NCI-H1048 (cell line): ENCODE results near the gene OXNAD1.

ENCODE experiments used
- DNase-seq: peaks from one replicate; lab custom pipeline; 2025; lab: John Stamatoyannopoulos, UW

Gene OXNAD1

GRCh38 chr3:16247282-16248061 is 17.5 kb upstream of the OXNAD1 start:
- DNase-seq, result peak; percentile 12

- no peak for DNase-seq
Measured at GRCh38 chr3:16248556-16248955, 16.5 kb upstream of the OXNAD1 start.

- DNase-seq, result no peak
Measured at GRCh38 chr3:16249336-16249735, 15.7 kb upstream of the OXNAD1 start.

GRCh38 chr3:16249886-16250285 is 15.1 kb upstream of the OXNAD1 start:
- DNase-seq, result no peak

- DNase-seq, result no peak
Measured at GRCh38 chr3:16251316-16252085, 13.5 kb upstream of the OXNAD1 start.

GRCh38 chr3:16252243-16252978 is 12.6 kb upstream of the OXNAD1 start:
- peak; percentile 40 for DNase-seq

- DNase-seq, result no peak
Measured at GRCh38 chr3:16252988-16253387, 12.0 kb upstream of the OXNAD1 start.

GRCh38 chr3:16253601-16254000 is 11.4 kb upstream of the OXNAD1 start:
- no peak for DNase-seq

- no peak for DNase-seq
Measured at GRCh38 chr3:16254916-16255315, 10.1 kb upstream of the OXNAD1 start.

- DNase-seq, result no peak
Measured at GRCh38 chr3:16255326-16255725, 9.7 kb upstream of the OXNAD1 start.

- DNase-seq, result no peak
Measured at GRCh38 chr3:16255726-16256125, 9.3 kb upstream of the OXNAD1 start.

- DNase-seq, result no peak
Measured at GRCh38 chr3:16257309-16257708, 7.7 kb upstream of the OXNAD1 start.

- DNase-seq, result no peak
Measured at GRCh38 chr3:16258177-16258576, 6.8 kb upstream of the OXNAD1 start.

GRCh38 chr3:16258866-16259265 is 6.1 kb upstream of the OXNAD1 start:
- no peak for DNase-seq

- no peak for DNase-seq
Measured at GRCh38 chr3:16260046-16260445, 5.0 kb upstream of the OXNAD1 start.

GRCh38 chr3:16262174-16262573 is 2.8 kb upstream of the OXNAD1 start:
- DNase-seq, result no peak

GRCh38 chr3:16264174-16264707 is 771 bp upstream of the OXNAD1 start:
- DNase-seq, result no peak

- DNase-seq, result no peak
Measured at GRCh38 chr3:16265455-16265786, 409 bp downstream of the OXNAD1 start.

- no peak for DNase-seq
Measured at GRCh38 chr3:16266714-16267113, 1.7 kb downstream of the OXNAD1 start.

GRCh38 chr3:16270855-16271254 is 5.8 kb downstream of the OXNAD1 start:
- DNase-seq, result no peak

- DNase-seq, result no peak
Measured at GRCh38 chr3:16272588-16272987, 7.6 kb downstream of the OXNAD1 start.

GRCh38 chr3:16273867-16274266 is 8.9 kb downstream of the OXNAD1 start:
- DNase-seq, result no peak

GRCh38 chr3:16277471-16277870 is 12.5 kb downstream of the OXNAD1 start:
- DNase-seq, result no peak
